ENCODE data around the gene CCDC51. TPM values are rescaled to one million over a fixed set of nuclear protein-coding genes. Genes with fewer than 3 reads are reported as not detected.

Gene CCDC51, protein sequence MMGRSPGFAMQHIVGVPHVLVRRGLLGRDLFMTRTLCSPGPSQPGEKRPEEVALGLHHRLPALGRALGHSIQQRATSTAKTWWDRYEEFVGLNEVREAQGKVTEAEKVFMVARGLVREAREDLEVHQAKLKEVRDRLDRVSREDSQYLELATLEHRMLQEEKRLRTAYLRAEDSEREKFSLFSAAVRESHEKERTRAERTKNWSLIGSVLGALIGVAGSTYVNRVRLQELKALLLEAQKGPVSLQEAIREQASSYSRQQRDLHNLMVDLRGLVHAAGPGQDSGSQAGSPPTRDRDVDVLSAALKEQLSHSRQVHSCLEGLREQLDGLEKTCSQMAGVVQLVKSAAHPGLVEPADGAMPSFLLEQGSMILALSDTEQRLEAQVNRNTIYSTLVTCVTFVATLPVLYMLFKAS
- 10.4 TPM for total RNA-seq

DNA sequence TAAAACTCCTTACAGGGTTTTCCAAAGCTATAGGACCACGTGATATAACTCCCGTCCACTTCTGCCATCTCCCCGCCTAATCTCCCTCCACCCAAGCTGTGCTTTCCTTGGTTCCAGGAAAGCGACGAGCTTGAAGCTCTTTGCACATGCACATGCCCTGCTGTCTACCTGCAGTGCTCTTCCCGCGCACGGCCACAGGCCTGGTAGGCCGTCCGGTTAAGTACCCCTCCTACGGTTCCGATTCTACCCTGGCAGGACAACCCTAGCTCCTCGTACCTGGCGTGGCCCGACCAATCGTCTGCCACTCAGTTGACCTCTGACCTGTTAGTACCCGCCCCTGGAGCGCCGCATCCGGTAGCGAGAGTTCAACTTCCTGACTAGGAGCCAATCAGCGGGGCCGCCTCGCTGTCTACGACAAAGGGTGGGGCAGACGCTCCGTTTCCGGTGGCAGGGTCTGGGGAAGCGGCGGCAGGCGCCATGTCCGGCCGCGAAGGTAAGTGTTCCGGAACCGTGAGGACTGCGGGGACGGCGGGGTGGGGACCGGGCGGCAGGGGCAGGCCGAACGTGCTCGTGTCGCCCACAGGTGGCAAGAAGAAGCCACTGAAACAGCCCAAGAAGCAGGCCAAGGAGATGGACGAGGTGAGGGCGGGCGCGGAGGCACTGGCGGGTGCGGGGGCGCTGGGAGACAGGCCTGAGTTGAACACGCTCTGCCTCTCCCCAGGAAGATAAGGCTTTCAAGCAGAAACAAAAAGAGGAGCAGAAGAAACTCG, at the start of gene CCDC51, which contains the start of gene TMA7:
TSS of gene CCDC51 (minus strand) at position 300 of the 770 bp plus-strand sequence. CDS start 4,991 bp downstream, outside the sequence.
TSS of gene TMA7 (plus strand) at position 438 of the 770 bp plus-strand sequence. CDS start at position 478, 40 bp downstream.

DNA sequence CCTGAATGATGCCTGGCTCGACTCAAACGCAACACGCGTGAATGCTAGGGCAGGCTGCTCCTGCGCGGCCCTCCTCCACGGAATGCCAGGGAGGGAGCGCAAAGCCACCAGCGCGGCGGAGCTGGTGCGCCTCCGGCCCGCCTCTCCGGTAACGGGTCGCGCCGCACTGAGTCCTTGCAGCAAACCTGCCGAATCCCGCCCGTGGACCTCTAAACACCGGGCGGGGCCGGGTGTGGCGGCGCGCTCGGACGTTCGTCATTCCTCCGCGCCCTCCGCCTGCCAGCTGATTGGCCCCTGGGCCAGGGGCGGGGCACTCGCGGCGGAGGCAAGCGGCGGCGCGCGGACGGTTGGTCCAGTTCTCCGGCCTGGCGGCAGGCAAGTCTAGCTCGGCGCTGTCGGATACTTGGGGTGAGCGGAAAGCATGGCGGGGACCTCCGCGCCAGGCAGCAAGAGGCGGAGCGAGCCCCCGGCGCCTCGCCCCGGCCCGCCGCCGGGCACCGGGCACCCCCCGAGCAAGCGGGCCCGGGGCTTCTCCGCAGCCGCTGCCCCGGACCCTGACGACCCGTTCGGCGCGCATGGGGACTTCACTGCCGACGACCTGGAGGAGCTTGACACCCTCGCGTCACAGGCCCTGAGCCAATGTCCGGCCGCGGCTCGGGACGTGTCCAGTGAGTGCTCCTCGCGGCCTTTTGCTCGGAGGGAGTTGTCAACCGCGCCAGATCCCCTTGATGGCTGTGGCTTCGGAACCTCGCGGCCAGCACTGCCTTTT, 6.7 kb upstream of the CCDC51 start, which contains the start of gene ATRIP:
TSS of gene ATRIP (plus strand) at position 313 of the 769 bp plus-strand sequence. CDS start at position 422, 109 bp downstream.

DNA sequence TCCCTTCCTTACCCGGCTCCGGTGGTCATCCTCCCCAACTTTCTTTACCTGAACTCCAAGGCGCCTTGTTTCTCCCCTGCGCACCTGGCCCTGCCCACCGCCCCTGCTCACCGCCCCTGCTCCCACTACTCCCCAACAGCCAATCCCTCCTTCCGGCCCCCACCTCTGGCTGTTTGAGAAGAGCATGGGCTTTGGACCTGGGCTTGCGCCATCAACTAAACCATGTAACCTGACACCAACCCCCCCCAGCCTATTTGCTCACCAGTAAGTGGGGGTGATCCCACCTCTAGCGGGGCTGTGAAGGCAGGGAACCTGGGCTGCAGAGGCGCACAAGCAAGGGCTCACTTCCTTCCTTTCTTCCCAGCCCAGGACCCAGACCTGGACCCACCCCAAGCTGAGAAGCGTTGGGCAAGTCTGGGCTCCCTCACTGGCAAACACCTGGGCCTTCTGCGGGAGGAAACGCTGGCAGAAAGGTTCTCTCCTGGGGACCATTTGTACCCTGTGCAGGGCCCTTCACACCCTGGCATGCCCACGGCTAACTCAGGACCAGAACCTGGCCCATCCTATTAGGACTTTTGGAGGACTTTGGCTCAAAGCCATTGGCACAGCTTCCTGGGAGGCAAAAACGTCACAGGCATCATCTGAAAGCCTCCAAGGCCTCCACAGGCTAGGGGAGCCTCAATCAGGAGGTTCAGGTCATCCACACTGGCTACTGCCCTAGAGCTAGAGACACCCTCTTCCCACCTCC, 9.8 kb downstream of the CCDC51 start, which contains the start of gene PLXNB1:
TSS of gene PLXNB1 (minus strand) at position 127 of the 748 bp plus-strand sequence. CDS start 5,475 bp downstream, outside the sequence.

Other genes with a start within 250 kb of the CCDC51 start
- not detected for gene CAMP, start 216.6 kb downstream of the CCDC51 start, total RNA-seq
- gene ZNF589, start 199.0 kb downstream of the CCDC51 start, total RNA-seq = 26.1 TPM
- gene NME6, start 138.8 kb downstream of the CCDC51 start, total RNA-seq = 35.7 TPM
- not detected for gene SPINK8, start 106.5 kb downstream of the CCDC51 start, total RNA-seq
- gene FBXW12, start 67.9 kb downstream of the CCDC51 start, total RNA-seq = not detected
- gene PLXNB1, start 10.0 kb downstream of the CCDC51 start, total RNA-seq = 92.6 TPM
- 194 TPM for gene TMA7, start 138 bp upstream of the CCDC51 start, total RNA-seq
- gene ATRIP, start 6.6 kb upstream of the CCDC51 start, total RNA-seq = 8.9 TPM
- gene SHISA5, start 64.1 kb upstream of the CCDC51 start, total RNA-seq = 56.9 TPM
- gene PFKFB4, start 116.7 kb upstream of the CCDC51 start, total RNA-seq = 9.6 TPM
- gene UCN2, start 123.7 kb upstream of the CCDC51 start, total RNA-seq = 0.33 TPM
- gene COL7A1, start 155.2 kb upstream of the CCDC51 start, total RNA-seq = 21.8 TPM
- gene UQCRC1, start 169.5 kb upstream of the CCDC51 start, total RNA-seq = 184 TPM
- not detected for gene TMEM89, start 181.7 kb upstream of the CCDC51 start, total RNA-seq
- 13.1 TPM for gene SLC26A6, start 195.3 kb upstream of the CCDC51 start, total RNA-seq
- 26.3 TPM for gene CELSR3, start 222.8 kb upstream of the CCDC51 start, total RNA-seq
- gene NCKIPSD, start 245.8 kb upstream of the CCDC51 start, total RNA-seq = 17.0 TPM

Data from camera-type eye (tissue), 1 donor.